AG09309 (cell line): ENCODE data around the gene MRPL52.
A peak's percentile ranks its signal among the peaks of the same experiment; 100 is the strongest.

Experiments used
- DNase-seq: peaks from one replicate; pipeline ENCODE4 v3.0.0-alpha.2; 2010; ENCODE audit warnings: low read depth
- H3K4me3 ChIP-seq: 2 replicates; pipeline ENCODE4 v1.5.1; 2011; ENCODE audit warnings: mild to moderate bottlenecking, low read depth, low read length, moderate library complexity; ENCODE audit not compliant: control insufficient read depth
- TF ChIP-seq, protein P1 (sequence below): IDR thresholded peaks from 2 replicates; pipeline ENCODE4 v1.5.1; 2011; ENCODE audit warnings: mild to moderate bottlenecking, low read depth, low read length, inconsistent platforms; ENCODE audit not compliant: insufficient read depth, control insufficient read depth; ENCODE audit errors: missing control alignments

MRPL52 gene

DNA sequence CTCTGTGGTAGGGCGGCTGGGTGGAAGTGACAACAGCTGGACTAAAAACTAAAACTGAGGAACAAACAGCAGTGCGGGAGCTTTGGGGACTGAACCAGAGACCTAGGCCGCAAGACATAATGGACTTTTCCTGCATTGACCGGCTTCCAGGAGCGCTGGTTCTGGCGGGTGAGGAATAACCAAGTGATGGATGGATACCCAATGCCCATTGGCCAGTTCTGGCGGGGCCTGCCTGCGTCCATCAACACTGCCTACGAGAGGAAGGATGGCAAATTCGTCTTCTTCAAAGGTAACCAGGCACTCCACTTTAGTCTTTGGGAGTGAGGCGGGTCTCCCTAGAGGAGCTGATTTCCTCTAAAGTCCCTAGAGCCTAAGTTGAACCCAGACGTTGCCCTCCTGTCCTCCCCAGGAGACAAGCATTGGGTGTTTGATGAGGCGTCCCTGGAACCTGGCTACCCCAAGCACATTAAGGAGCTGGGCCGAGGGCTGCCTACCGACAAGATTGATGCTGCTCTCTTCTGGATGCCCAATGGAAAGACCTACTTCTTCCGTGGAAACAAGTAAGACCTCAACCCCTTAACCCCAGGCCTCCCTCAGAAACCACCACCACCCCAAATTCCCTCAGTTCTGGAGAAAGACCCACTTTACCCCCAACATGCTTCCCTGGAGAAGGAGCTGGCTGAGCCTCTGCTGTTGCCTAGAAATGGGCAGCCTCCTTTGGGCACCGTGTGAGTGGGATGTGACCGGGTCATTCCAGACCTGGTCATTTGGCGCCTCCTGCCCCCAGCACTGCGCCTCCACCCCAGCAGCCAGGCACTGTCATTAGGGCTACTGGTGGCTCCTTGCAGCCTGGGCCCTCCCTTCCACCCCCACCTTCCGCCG is 14.8 kb downstream of the MRPL52 start:
- DNase-seq: no peak
- TF ChIP-seq, protein P1, sequence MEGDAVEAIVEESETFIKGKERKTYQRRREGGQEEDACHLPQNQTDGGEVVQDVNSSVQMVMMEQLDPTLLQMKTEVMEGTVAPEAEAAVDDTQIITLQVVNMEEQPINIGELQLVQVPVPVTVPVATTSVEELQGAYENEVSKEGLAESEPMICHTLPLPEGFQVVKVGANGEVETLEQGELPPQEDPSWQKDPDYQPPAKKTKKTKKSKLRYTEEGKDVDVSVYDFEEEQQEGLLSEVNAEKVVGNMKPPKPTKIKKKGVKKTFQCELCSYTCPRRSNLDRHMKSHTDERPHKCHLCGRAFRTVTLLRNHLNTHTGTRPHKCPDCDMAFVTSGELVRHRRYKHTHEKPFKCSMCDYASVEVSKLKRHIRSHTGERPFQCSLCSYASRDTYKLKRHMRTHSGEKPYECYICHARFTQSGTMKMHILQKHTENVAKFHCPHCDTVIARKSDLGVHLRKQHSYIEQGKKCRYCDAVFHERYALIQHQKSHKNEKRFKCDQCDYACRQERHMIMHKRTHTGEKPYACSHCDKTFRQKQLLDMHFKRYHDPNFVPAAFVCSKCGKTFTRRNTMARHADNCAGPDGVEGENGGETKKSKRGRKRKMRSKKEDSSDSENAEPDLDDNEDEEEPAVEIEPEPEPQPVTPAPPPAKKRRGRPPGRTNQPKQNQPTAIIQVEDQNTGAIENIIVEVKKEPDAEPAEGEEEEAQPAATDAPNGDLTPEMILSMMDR: no peak

DNA sequence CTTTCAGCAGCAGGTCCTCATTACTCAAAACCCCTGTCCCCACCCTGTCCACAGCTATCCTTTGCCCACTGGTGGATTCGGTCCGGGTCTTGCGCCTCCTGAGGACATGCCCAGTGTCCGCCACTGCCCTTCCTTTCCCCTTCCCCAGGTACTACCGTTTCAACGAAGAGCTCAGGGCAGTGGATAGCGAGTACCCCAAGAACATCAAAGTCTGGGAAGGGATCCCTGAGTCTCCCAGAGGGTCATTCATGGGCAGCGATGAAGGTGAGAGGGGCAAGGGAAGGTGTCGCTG is 15.4 kb downstream of the MRPL52 start:
- TF ChIP-seq, protein P1: no peak
- H3K4me3 ChIP-seq: no peak overlapping the region
- no peak for DNase-seq

More for the DNA sequence above, 14.8 kb downstream of the MRPL52 start:
- H3K4me3 ChIP-seq: no peak overlapping the region

DNA sequence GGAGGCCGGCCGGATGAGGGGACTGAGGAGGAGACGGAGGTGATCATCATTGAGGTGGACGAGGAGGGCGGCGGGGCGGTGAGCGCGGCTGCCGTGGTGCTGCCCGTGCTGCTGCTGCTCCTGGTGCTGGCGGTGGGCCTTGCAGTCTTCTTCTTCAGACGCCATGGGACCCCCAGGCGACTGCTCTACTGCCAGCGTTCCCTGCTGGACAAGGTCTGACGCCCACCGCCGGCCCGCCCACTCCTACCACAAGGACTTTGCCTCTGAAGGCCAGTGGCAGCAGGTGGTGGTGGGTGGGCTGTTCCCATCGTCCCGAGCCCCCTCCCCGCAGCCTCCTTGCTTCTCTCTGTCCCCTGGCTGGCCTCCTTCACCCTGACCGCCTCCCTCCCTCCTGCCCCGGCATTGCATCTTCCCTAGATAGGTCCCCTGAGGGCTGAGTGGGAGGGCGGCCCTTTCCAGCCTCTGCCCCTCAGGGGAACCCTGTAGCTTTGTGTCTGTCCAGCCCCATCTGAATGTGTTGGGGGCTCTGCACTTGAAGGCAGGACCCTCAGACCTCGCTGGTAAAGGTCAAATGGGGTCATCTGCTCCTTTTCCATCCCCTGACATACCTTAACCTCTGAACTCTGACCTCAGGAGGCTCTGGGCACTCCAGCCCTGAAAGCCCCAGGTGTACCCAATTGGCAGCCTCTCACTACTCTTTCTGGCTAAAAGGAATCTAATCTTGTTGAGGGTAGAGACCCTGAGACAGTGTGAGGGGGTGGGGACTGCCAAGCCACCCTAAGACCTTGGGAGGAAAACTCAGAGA is 16.3 kb downstream of the MRPL52 start:
- TF ChIP-seq, protein P1: no peak
- no peak for DNase-seq
- H3K4me3 ChIP-seq: no peak overlapping the region

DNA sequence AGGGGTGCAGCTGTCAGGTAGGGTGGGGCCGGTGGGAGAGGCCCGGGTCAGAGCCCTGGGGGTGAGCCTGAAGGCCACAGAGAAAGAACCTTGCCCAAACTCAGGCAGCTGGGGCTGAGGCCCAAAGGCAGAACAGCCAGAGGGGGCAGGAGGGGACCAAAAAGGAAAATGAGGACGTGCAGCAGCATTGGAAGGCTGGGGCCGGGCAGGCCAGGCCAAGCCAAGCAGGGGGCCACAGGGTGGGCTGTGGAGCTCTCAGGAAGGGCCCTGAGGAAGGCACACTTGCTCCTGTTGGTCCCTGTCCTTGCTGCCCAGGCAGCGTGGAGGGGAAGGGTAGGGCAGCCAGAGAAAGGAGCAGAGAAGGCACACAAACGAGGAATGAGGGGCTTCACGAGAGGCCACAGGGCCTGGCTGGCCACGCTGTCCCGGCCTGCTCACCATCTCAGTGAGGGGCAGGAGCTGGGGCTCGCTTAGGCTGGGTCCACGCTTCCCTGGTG is 17.2 kb downstream of the MRPL52 start:
- TF ChIP-seq, protein P1: peak; percentile 9
- DNase-seq: no peak
- H3K4me3 ChIP-seq: no peak overlapping the region

DNA sequence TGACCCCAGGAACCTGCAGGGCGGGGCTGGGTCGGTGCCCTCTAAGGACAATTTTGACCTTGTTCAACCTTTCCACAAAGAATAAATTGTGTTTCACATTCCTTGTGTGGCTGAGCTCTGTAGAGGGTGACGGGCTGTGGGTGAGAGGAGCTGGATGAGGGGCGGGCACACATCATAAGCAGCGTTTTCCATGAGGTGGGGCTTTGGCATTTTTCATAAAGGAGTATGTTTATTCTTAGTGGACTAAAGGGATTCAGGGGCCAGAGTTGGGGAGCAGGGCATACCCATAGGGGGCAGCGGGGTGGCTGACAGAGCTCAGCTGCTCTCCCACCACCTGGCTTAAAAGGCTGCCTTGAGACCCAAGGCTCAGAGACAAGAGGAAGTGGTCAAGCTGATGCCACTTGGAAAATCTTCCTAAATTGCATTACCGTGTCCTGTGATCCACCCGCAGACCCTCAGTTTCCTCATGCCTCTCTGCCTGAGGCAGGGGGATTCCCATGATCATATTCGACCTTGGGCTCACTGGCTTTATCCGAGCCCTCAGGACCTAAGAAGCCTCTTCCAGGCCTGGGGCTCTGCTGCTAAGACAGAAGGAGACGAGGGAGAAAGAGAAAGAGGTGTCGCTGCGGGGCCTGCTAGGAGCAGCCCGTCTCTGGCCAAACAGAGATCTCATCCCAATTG is 18.1 kb downstream of the MRPL52 start:
- DNase-seq: no peak
- TF ChIP-seq, protein P1: peak; percentile 3
- no peak overlapping the region for H3K4me3 ChIP-seq

DNA sequence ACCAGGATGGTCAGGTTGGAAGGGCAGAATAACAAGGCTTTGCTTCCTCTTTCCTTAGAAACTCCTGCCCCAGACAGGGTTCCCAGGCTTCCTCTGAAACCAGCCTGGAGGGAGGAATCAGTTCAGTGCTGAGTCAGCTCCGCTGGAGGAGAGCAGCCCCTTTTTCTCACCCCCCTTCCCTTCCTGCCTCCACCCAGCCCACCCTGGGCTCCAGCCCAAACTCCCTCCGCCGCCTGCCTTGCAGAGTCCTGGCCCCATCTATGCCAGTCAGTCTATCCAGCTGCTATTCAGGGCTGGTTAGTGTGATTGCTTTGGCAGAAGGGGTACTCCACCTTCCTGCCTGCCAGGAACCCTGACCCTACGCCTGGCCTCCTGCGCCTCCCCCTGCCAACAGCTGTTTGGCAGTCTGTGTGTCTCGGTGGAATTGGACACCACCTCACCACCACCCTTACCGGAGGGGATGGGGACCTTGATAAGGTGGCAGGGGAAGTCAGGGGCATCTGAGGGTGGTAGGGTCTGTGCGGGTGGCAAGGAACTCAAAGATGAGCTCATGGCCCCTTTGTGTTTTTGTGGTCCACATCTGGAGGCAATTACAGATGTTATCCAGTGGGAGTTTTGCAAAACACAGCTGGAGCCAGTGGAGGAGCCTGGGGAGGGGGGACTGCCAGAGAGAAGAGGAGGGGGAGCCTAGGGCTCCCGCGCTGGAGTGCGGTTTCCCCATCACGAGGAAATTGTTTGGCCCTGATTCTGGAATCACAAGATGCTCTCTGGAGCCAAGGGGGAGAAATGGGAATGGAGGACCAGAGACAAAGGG is 18.9 kb downstream of the MRPL52 start:
- TF ChIP-seq, protein P1: no peak
- no peak for DNase-seq
- no peak overlapping the region for H3K4me3 ChIP-seq
